Sigmoid colon (tissue), 3 donors: Measurements from ENCODE around the gene HRH2.

Experiments
- POLR2A ChIP-seq, 2 donors: fragments of 450-650 bp; IDR thresholded peaks; one replicate each; pipeline ENCODE4 v1.6.1; 2016; ENCODE audit warnings: antibody characterized with exemption in 2 of 2, mild to moderate bottlenecking in 2 of 2, moderate library complexity in 2 of 2
- TF ChIP-seq, protein P1 (sequence below), 4 experiments: fragments of 450-650 bp in 3 of 4; fragments of 200-600 bp in 1 of 4; IDR thresholded peaks; one replicate each; pipeline ENCODE4 v1.5.1; 2016 to 2019; ENCODE audit warnings: antibody characterized with exemption in 4 of 4, mild to moderate bottlenecking in 3 of 4, moderate library complexity in 2 of 4

DNA sequence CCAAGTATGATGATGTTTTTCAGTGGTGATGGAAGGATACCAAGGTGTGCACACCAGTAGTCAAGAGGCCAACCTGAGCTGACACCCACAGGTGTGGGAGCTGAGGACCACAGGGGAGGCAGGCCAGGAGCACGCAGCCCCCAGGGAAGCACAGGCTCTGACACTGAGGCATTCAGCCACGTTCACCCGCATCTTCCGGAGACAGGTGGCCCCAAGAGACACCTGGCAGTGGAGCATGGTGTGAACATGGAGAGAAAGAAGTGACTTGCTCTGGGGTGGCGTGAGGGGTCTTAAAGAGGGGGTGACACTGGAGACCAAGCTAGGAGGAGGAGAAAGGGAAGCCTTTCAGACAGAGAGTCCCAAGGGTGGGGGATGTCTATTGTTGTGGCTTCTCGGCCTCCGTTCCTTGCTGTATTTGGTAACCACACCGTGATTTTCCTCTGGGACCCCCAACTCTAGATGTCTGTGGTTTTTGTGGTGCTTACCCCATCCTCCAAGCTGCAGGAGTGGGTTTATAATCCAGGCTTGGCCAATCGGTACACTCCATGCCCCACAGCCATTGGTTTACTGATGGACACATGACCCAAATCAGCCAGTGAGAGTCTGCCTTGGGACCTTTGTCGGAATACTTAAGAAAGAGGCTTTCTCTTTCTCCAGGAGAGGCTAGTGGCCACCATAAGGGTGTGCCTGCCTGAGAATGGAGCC is 84.6 kb downstream of the HRH2 start:
- TF ChIP-seq, protein P1, sequence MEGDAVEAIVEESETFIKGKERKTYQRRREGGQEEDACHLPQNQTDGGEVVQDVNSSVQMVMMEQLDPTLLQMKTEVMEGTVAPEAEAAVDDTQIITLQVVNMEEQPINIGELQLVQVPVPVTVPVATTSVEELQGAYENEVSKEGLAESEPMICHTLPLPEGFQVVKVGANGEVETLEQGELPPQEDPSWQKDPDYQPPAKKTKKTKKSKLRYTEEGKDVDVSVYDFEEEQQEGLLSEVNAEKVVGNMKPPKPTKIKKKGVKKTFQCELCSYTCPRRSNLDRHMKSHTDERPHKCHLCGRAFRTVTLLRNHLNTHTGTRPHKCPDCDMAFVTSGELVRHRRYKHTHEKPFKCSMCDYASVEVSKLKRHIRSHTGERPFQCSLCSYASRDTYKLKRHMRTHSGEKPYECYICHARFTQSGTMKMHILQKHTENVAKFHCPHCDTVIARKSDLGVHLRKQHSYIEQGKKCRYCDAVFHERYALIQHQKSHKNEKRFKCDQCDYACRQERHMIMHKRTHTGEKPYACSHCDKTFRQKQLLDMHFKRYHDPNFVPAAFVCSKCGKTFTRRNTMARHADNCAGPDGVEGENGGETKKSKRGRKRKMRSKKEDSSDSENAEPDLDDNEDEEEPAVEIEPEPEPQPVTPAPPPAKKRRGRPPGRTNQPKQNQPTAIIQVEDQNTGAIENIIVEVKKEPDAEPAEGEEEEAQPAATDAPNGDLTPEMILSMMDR (IDR thresholded peaks at IDR 0.05): no peak
- TF ChIP-seq POLR2A (IDR thresholded peaks at IDR 0.05): no peak
